PC-3 (cell line): Measurements from ENCODE around the gene ZC3HAV1L.
"Not testable (repeated sequence)": the region's sequence is repeated elsewhere in the genome, so short reads cannot be mapped to it uniquely, and the experiment has no call there.

Experiments
- CTCF ChIP-seq: fragments of 300-600 bp; sonication (generic); conservative IDR thresholded peaks from 2 replicates; pipeline ENCODE4 v1.5.1; 2017; ENCODE audit warnings: antibody characterized with exemption, low read depth, mild to moderate bottlenecking, low read length
- EZH2 ChIP-seq: fragments of 300-600 bp; sonication (generic); IDR thresholded peaks from one replicate; pipeline ENCODE4 v1.6.1; 2017; ENCODE audit warnings: antibody characterized with exemption, mild to moderate bottlenecking, low read length; ENCODE audit not compliant: unreplicated experiment
- EZH2phosphoT487 ChIP-seq: fragments of 300-600 bp; sonication (generic); IDR thresholded peaks from 2 replicates; pipeline ENCODE4 v1.6.1; 2018; ENCODE audit warnings: mild to moderate bottlenecking, antibody characterized with exemption, low read length, borderline replicate concordance

- TF ChIP-seq CTCF, EZH2, EZH2phosphoT487: not testable (repeated sequence)
Measured at GRCh38 chr7:139077706-139078105, 41.9 kb upstream of the ZC3HAV1L start.
